ENCODE results near the gene SOWAHA.

The SOWAHA gene

DNA sequence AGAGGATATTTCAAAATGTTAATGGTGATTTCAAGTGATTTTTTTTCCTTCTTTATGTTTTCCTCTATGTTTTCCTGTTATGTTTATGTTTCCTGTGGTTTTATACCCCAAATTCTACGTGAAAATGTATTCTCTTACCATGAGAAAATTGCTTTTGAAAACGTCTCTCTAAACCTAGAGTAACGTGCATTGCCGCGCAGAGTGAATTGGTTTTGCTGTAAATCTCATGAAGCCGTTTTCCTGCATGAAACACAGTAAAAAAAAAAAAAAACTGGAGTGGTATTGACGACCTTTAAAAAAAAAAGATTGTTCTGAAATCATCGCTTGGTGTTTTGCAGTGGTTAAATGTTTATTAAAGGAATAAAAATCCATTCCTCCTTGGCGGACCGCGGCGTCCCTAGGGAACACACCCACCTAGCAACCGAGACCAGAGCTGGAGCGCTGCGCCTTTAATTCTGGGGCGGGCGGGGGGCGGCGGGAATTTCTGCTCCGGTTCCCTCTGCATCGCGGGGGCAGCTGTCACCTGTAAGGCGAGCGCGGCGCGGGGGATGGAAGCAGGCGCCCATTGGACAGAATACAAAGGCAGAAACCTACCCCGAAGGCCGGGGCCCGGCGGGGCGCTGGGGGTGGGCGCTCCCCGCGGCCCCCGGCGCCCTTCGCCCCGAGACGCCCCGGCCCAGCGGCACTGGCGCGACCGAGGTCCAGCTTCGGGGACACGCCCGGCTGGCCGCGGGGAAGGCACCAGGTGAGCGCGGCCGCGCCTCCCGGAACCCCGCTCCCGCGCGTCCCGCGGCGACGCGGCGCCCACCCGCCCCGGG lies at the start of gene SOWAHA:
Gene SOWAHA, plus strand, starts transcription at position 522 of the 818 bp plus-strand sequence. CDS start 320 bp downstream, outside the sequence.
- DNase-seq (ENCODE audit: low spot score), result peak; percentile 41
- no peak for FAIRE-seq

DNA sequence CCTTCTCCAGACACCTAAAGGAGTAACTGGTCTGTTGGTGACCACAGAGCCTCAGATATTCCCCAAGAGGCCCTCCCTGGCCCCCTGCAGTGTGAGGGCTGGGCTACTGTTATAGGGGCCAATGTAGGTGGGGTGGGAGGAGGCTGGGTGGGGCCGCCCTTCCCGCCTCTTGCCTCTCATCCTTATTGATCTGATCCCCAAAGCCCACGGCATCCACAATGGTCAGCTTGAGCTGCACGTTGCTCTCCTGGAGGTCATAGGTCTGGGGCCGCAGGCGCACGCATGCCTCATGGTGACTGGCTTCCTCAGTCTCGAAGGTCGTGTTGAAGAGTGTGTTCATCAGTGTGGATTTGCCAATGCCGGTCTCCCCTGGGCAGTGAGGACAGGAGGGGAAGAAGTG lies 49.1 kb upstream of the SOWAHA start:
- FAIRE-seq (peak; percentile 61), DNase-seq (ENCODE audit: low spot score) (no peak)

DNA sequence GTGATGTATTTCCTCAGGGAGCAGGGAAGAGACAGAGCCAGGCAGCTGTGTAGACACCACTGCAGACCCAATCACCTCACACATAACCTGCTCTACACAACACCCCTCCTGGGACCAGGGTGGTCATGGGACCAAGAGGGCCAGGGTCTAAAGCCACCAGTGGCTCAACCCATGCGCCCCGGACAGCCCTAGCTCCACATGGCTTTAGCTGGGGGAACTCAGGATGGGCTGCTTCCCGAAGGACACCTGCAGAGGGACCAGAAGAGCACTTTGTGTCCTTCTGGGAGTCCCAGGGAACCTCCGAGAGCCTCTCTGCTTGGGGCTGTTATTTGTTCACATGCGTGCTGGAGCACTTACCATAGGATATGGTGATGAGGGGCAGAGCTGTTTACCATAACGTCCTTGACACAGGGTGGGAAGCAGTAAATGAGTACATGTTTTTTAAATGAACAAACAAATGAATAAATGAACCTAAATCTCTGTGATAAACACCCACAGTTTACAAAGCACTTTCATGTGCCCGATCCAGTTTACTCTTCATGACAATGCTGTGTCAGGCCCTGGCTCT lies 48.3 kb upstream of the SOWAHA start:
- no peak for DNase-seq (ENCODE audit: low spot score)
- no peak for FAIRE-seq

DNA sequence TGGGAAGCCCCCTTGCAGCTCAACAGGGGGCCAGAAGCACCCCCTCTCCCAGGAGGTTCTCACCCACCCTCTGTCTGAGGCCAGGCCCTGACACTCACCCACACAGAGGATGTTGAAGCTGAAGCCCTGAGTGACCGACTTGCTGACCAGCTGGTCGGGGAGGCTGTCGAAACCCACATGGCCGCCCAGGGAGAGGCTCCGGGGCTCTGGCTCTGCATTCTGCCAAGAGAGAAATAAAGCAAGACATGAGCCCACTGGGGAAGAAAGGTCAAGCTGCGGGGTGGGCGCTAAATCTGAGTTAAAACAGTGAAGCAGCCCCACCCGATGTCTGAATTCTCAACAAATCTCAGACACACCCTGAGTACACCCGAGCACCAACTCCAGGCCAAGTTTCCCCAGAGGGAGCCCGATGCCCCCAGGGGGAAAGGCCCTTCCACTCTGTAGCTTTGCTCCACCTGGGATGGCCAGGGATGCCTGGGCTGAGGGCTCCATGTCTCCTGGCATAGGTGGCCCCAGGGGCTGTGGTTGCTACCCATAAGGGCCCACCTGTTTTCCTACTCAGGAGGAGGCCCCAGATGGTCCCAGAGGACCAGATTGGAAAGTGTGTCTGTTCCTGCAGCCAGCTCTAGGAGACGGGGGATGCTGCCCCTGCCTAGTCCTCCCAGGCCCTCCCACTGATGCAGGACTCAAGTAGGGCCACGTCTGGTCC lies 47.6 kb upstream of the SOWAHA start:
- DNase-seq (ENCODE audit: low spot score) (no peak), FAIRE-seq (no peak)

DNA sequence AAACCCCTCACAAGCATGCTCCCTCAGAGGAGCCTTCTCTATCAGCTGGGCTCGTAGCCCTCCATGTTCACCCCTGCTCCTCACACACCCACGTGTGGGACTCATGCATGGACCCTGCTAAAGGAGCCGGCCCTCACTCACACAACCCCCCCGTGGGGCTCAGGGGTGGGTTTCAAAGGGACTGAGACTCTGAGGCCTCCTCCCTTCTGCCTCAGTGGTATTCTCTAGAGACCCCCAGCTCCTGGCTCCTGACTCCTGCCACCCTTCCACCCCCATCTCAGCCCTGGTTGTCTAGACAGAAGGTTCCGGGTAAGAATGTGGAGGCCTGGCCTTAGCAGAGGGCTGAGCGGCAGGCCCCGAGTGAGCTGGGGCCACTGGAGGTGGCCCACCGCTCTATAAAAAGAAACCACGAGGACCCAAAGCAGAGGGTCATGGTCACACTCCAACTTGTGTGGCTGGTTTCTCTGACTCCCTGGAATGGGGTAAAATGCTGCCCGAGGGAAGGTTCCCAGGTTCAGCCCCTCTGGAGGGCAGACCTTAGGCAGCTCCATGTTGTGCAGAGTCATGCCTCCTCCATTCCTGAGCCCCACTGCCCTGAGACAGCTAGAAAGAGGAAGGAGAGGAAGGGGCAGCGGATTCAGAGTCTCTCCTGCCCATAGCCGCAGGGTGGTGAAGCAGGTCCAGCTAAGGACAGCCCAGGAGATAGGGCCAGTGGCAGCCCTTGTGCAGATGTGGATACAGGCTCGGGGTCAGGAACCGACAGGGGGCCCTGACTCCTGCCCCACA lies 46.9 kb upstream of the SOWAHA start:
- DNase-seq (ENCODE audit: low spot score) (no peak), FAIRE-seq (no peak)

DNA sequence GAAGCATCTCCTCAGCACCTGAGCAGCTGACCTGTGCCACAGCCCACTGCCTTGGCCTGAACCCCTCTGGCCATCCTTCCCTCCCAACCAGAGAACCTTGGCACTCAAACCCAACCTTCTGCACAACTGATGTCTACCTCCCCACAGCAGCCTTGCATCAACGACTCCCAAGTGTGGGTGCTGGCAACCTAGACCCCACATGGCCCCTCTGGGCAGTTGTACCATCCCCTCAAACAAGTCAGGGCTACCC lies 46.4 kb upstream of the SOWAHA start:
- FAIRE-seq (no peak), DNase-seq (ENCODE audit: low spot score) (no peak)

DNA sequence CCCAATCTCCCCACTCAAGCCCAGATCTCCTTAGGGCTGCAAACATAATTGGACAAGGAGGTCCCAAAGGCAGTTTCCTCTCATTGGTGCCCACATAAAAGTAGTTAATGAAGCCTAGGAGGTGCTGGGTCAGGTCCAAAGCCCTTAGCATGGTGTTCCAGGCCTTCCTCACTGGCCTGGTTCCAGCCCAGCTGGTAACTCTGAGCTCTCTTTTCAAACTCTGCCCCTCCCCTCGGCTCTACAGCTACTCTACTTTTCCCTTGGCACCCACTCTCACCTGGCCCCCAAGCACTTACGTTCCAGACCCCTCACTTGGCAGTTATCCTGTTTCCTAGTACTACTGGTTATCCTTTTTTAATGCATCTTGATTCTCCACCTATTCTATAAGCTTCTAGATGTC lies 46.0 kb upstream of the SOWAHA start:
- DNase-seq (ENCODE audit: low spot score) (no peak), FAIRE-seq (no peak)

DNA sequence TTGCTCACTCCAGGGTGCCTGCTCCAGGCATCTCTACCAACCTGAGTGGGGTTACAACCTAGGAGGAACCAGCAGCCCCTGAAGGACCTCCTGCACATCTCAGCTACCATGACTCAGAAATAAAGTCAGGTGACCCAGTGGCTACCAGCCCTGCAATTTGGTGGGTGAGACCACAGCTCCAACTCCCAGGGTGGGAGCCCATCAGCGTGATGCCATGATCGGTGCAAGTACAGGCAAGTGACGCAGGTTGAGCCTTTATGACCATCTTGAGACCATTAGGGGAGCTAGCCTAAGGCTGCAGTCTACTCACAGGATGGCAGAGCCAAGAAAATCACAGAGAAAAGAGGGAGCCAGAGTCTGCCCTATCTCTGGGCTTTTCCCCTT lies 44.6 kb upstream of the SOWAHA start:
- DNase-seq (ENCODE audit: low spot score), result no peak
- no peak for FAIRE-seq

DNA sequence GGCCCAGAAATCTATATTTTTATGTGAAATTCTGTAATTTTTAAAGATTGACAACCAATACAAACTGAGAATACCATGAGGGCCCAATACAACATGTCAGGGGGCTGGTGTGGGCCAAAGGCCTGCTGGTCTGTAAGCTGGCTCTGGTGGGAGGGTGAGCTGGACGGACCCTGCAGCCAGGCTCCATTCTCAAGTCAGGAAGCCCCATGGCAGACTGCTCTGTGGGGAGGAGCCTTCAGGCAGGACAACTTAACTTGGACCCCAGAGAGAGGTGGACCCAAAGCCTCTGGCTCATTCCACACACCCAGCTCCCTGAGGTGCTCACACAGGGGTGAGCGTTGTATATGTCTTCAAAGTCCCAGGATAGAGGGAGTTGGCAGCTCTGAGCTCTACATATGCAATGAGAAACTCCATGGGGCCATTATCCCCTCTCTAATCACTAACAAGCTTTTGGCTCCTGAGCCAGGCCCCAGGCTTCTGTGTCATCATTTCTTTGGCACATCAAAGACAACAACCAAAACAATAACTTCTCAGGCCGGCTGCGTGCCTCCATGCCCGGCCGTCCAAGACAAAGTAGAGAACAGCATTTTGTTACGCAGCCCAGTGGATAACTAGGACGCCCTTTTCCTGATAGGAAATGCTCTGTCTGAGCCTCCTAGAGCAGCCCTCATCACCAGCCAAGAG lies 42.5 kb upstream of the SOWAHA start:
- FAIRE-seq (no peak), DNase-seq (ENCODE audit: low spot score) (no peak)

DNA sequence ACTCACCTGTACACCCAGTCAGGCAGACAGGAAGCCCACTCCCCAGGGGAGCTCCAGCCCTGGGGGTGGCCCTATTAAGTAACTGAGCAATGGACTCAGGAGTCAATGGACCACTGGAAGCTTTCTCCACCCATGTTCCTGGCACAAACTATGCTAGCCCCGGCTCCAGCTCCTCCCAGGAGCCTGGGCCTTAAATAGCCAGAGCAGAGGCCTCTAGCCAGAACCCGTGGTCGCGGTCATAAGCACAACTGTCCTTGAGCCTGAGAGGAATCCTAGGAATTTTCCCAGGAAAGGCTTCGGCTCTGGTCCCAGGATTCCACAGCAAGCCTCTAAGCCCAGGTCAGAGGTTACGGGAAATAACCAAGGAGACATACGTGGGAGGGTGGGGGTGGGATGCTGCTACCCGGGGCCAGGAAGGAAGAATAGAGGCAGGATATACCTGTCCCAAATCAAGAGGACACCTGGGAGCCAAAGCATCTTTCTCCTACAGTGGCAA lies 41.6 kb upstream of the SOWAHA start:
- FAIRE-seq (no peak), DNase-seq (ENCODE audit: low spot score) (no peak)

DNA sequence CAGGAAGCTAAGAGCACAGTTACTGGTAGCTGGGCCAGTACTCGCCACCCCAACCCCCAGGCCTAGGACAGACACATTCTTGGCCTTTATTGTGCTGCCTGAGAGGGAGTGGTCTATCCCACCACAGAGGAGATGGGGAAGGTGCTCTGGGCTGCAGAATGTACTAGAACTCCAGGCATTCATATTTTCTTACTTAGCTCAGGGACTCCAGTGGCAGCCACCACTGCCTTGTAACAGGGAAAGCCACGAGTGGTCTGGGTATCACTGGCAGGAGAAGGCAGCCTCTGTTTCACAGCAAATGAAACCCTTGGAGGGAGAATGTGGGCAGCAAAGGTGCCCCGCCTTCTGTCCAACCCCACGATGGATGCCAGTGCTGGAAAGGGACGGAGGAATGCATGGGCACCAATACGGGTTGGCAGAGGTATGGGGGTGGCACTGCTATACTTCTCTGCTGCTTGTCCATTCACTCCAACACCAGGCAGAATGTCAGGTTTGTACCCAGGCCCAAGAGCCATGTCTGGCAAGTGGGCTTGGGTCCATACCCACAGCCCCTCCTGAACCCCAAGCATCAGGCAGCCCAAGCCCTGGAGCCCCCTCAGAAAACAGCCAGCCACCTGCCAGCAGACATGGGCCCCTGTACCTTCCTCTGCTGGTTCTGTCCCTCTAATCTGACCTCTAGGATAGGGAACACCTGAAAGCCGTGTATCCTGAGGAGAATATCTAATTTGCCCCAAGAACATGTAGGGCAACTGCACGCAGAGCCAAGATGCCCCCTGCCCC lies 40.6 kb upstream of the SOWAHA start:
- FAIRE-seq (peak; percentile 55), DNase-seq (ENCODE audit: low spot score) (no peak)

DNA sequence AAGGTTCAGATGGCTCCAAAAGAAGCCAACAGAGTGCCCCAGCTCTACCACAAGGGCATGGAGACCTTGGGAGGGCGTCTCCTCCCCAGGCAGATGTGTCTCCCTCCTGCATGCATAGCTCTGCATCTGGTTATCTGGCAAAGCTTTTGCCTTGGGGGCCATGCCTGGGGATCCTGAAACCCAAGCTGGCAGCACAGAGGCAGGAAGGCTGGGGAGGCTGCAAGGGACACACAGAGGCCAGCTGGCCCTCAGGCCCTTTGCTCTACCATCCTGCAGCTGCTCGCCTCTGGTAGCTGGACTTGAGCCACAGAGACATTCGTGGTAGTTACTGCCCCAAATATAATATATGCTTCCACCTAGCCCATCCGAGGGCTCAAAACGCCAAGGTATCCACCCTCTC lies 40.0 kb upstream of the SOWAHA start:
- FAIRE-seq (no peak), DNase-seq (ENCODE audit: low spot score) (no peak)

DNA sequence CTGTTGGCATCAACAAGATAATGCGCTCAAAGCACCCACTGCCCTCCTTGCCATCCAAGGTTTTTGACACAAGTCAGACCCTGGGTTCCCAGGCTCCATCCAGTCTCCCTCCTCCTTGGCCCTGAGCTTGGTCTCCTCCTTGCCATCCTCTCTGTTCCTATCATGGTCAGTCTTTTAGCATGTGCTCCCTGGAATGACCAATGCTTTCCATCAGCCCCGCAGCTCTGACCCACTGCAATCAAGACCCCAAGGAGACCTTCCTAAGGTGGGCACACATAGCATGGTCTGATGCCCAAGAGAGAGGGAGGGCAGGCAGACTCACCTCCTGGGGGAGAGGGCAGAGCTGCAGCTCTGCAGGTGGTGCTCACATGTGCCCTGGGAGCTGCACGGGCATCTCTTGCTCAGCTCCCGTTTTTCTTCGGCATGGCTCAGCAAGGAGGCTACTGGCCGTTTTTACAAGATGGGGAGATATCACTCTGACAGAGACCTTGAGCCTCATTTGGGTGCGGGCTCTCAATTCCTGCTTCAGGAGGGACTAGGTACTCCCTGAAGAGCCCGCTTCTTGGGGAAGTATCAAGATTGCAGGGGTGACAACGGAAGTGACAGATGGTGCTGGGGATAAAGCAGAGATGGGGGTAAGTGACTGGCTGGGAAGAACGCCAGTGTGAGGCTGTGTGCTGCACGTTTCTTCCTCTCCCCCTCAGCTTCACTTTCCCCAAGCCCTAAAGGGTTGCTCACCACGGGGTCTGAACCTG lies 39.3 kb upstream of the SOWAHA start:
- FAIRE-seq (no peak), DNase-seq (ENCODE audit: low spot score) (no peak)

DNA sequence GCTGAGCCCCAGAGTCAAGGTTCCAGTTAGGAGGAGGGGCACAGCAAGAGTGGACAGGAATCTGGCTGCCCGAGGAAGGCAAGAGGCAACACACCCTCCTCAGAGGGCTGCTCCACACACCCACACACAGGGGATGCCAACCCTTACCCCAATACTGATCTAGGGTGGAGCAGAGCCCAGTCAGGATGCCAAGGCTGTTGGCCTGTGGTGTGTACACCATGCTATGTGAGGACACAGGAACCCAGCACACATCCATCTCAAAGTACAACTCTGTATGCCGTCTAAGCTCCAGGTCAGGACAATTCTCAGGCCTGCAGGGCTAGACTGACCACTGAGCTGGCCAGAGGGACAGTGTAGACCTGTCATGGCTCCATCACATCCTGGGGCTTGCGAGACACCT lies 38.7 kb upstream of the SOWAHA start:
- no peak for FAIRE-seq
- no peak for DNase-seq (ENCODE audit: low spot score)

DNA sequence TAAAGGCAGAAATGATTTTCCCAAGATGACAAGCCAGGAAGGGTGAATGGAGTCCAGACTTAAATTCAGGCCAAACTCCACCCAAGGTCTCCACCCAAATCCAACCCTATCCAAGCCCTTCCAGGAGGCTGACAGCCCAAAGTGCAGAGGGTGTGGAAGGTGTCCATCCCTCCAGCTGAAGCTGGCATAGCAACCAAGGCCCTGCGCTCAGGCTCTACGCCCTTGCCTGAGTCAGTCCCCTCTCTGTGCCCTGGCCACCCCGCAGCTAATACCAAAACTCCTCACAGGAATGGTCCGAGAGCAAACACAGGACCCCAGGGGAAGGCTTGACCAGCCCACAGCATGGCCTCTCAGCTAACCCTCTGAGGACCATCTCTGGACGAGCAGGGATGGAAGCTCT lies 38.2 kb upstream of the SOWAHA start:
- FAIRE-seq (no peak), DNase-seq (ENCODE audit: low spot score) (no peak)

DNA sequence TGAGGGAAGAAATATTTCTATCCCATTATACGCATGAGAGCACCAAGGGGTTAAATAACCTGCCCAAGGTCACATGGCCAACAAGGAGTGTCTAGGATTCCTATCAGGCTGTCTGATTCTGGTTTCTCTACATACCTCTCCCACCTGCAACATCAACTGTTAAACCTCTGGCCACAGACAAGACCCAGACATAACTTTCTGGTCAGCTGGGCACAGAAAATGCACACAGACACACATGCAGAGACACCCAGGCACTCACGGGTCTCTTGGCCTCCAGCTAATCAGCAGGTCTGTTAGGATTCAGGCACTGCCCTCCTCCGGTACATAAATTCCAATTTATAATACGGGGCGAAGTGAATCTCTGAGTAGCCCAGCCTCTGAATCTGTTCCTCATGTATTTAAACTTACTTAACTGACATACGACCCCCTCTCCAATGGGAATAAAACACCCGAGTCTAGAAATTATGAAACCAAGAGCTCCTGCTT lies 37.6 kb upstream of the SOWAHA start:
- DNase-seq (ENCODE audit: low spot score), result no peak
- peak; percentile 23 for FAIRE-seq

DNA sequence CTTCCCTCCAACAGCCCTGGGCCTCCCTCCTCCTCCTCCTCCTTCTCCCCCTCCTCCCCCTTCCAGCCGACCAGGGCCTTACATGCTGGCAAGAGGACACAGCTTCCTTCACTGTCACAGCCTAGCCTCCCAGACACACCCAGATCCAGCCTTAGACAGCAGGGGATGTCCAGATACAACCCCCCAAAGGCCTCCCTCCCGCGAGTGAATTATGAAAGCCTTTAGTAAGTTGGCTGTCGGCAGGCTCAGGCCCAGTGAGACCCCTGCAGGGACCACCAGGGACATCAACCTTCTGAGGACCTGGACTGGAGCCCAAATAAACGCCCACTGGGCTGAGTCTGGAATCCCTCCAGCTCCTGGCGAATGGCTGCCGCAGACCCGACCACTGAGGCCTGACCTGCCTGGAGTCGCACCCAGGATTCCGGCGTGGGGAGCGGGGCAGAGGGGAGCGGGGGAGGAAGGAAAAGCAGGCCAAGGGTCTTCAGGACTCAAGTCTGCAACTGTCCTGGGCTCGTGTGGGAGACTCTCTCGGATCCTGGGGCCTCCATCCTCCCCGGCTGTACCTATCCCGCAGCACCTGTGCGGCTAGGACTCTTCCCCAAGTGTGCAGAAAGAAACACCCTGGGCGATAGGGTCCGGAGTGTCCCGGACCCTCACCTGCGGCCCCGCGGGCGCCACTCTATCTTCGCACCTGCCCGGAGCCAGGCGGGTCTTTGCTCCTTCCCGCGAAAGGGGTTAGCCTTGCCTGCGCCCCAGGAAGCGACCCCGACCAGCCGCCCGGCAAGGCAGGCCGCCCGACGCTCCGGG lies 36.8 kb upstream of the SOWAHA start:
- peak; percentile 77 for DNase-seq (ENCODE audit: low spot score)

DNA sequence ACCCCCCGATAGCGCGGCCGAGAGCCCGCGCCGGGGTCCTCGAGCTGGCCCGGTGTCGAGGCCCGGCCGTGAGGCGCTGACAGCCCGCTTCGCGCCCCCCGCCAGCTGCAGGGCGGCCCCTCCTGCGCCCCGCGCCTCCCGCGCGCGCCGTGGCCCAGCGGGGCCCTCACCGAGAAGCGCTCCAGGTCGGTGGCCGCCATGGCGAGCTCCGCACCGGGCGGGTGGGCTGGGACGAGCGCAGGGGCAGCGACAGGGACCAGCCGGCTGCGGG lies 36.2 kb upstream of the SOWAHA start:
- no peak for FAIRE-seq

More for the DNA sequence above, 36.8 kb upstream of the SOWAHA start:
- FAIRE-seq, result peak; percentile 70

More for the DNA sequence above, 36.2 kb upstream of the SOWAHA start:
- no peak for DNase-seq (ENCODE audit: low spot score)

Measured in urothelium cell line (cell line).